CD14-positive monocyte (primary cell): ENCODE data around the gene NRG3. TPM values are rescaled to one million over a fixed set of nuclear protein-coding genes. Genes with fewer than 3 reads are reported as not detected.

ENCODE experiments used
- DNase-seq, 3 donors: peaks; one replicate each; pipeline ENCODE4 v3.0.0-alpha.2; 2011 to 2022
- H2AFZ ChIP-seq: 2 replicates; pipeline ENCODE4 v1.6.0; 2012; ENCODE audit warnings: mild to moderate bottlenecking, low read depth, low read length, inconsistent platforms; ENCODE audit not compliant: insufficient read depth, poor library complexity, severe bottlenecking
- H3K27ac ChIP-seq, 2 donors: 1 replicate in 1 of 2; 2 replicates in 1 of 2; pipeline ENCODE4 v1.5.1; 2012 to 2013; ENCODE audit warnings: low read length in 2 of 2, control low read depth in 1 of 2, inconsistent platforms in 1 of 2, low read depth in 1 of 2, mild to moderate bottlenecking in 1 of 2
- H3K27me3 ChIP-seq, 2 donors: one replicate each; pipeline versions ENCODE4 v1.6.0 to v1.6.1; 2011 to 2013; ENCODE audit warnings: low read length in 2 of 2; ENCODE audit not compliant: control insufficient read depth in 2 of 2, insufficient read depth in 2 of 2
- H3K36me3 ChIP-seq, 2 donors: replicated peaks in 1 of 2; 1 replicate in 1 of 2; 2 replicates in 1 of 2; pipeline versions ENCODE4 v1.5.1 to v1.6.1; 2012 to 2013; ENCODE audit warnings: low read length in 2 of 2, control low read depth in 1 of 2, inconsistent platforms in 1 of 2, mild to moderate bottlenecking in 1 of 2; ENCODE audit not compliant: insufficient read depth in 2 of 2, control insufficient read depth in 1 of 2
- H3K4me1 ChIP-seq, 2 donors: 1 replicate in 1 of 2; 2 replicates in 1 of 2; pipeline versions ENCODE4 v1.5.1 to v1.6.1; 2012 to 2013; ENCODE audit warnings: low read length in 2 of 2, control low read depth in 1 of 2, inconsistent platforms in 1 of 2, mild to moderate bottlenecking in 1 of 2, moderate library complexity in 1 of 2; ENCODE audit not compliant: insufficient read depth in 2 of 2, control insufficient read depth in 1 of 2
- H3K4me2 ChIP-seq: replicated peaks from 2 replicates; pipeline ENCODE3; 2012; ENCODE audit warnings: low read length, moderate library complexity, mild to moderate bottlenecking; ENCODE audit not compliant: poor library complexity, severe bottlenecking; ENCODE audit errors: extremely low read depth
- H3K4me3 ChIP-seq, 3 experiments: fragments of 200-600 bp in 1 of 3; sonication (generic) in 1 of 3; replicated peaks in 1 of 3; 1 replicate in 2 of 3; 2 replicates in 1 of 3; pipeline ENCODE4 v1.5.1; 2011 to 2013; ENCODE audit warnings: low read length in 3 of 3, mild to moderate bottlenecking in 3 of 3, control low read depth in 2 of 3, low read depth in 2 of 3, inconsistent platforms in 1 of 3, moderate library complexity in 1 of 3
- H3K79me2 ChIP-seq: 2 replicates; pipeline ENCODE4 v1.6.0; 2012; ENCODE audit warnings: mild to moderate bottlenecking, control low read depth, inconsistent platforms, low read length, moderate library complexity; ENCODE audit not compliant: insufficient read depth
- H3K9ac ChIP-seq: 2 replicates; pipeline ENCODE4 v1.6.0; 2017; ENCODE audit warnings: low read length, mild to moderate bottlenecking; ENCODE audit not compliant: insufficient read depth, poor library complexity, severe bottlenecking
- H3K9me3 ChIP-seq, 2 donors: replicated peaks in 1 of 2; 1 replicate in 1 of 2; 2 replicates in 1 of 2; pipeline versions ENCODE4 v1.5.1 to v1.6.1; 2012 to 2013; ENCODE audit warnings: low read length in 2 of 2, control low read depth in 1 of 2; ENCODE audit not compliant: control insufficient read depth in 1 of 2, insufficient read depth in 1 of 2
- H4K20me1 ChIP-seq: 2 replicates; pipeline ENCODE4 v1.6.0; 2012; ENCODE audit warnings: mild to moderate bottlenecking, low read length, control low read depth, moderate library complexity; ENCODE audit not compliant: insufficient read depth
- H3K27ac Mint-ChIP-seq, 7 donors: one replicate each; pipeline ENCODE4 v1.8.0; 2020; ENCODE audit warnings: mild to moderate bottlenecking in 7 of 7, mixed read lengths in 7 of 7, moderate library complexity in 6 of 7, inconsistent platforms in 2 of 7
- H3K27me3 Mint-ChIP-seq, 3 donors: one replicate each; pipeline ENCODE4 v1.8.0; 2021 to 2022; ENCODE audit warnings: low read depth in 3 of 3, mild to moderate bottlenecking in 3 of 3, mixed read lengths in 3 of 3, moderate library complexity in 3 of 3, inconsistent platforms in 1 of 3
- H3K36me3 Mint-ChIP-seq, 2 donors: one replicate each; pipeline ENCODE4 v1.8.0; 2020; ENCODE audit warnings: mixed read lengths in 2 of 2, inconsistent platforms in 1 of 2, mild to moderate bottlenecking in 1 of 2
- H3K4me1 Mint-ChIP-seq: one replicate; pipeline ENCODE4 v1.8.0; 2020; ENCODE audit warnings: mild to moderate bottlenecking, mixed read lengths
- H3K4me3 Mint-ChIP-seq, 2 donors: one replicate each; pipeline ENCODE4 v1.8.0; 2020; ENCODE audit warnings: mild to moderate bottlenecking in 2 of 2, mixed read lengths in 2 of 2, moderate library complexity in 1 of 2
- H3K9me3 Mint-ChIP-seq, 7 donors: one replicate each; pipeline ENCODE4 v1.8.0; 2020 to 2022; ENCODE audit warnings: mixed read lengths in 7 of 7, mild to moderate bottlenecking in 6 of 7, moderate library complexity in 6 of 7, inconsistent platforms in 2 of 7
- WGBS: methylation state at CpG from one replicate; pipeline ENCODE4 v1.1.5; 2013; ENCODE audit warnings: missing lambda C conversion rate; ENCODE audit not compliant: insufficient coverage; 5-methylcytosine and 5-hydroxymethylcytosine counted together
- intact Hi-C, 2 donors: fragments of 100-400 bp; cut with micrococcal nuclease; formaldehyde crosslinking; loops; one replicate each; pipeline versions ENCODE4 v1.15.0 to v1.15.1; 2023
- polyA plus RNA-seq, 3 donors: library from polyadenylated mRNA; depleted of rRNA in 1 of 3; unstranded in 2 of 3; stranded (reverse) in 1 of 3; fragments of 300-500 nt in 2 of 3; fragments of >200 nt in 1 of 3; fragmentation: Illumina TruSeq in 2 of 3; gene quantifications; 1 replicate in 2 of 3; 2 replicates in 1 of 3; pipeline ENCODE4 v1.2.3, GENCODE V29; 2012 to 2021
- TF ChIP-seq, protein P1 (sequence below): fragments of 200-600 bp; IDR thresholded peaks from one replicate; pipeline ENCODE4 v1.8.0; 2022; ENCODE audit warnings: antibody characterized with exemption, mild to moderate bottlenecking

The NRG3 gene
- polyA plus RNA-seq, 3 donors, result not detected

GRCh38 chr10:82882722-82883121, 1007.7 kb downstream of the NRG3 start:
- no peak overlapping the region for H3K4me3 ChIP-seq
- H3K27ac ChIP-seq, result no peak overlapping the region
- Mint-ChIP-seq H3K27me3 (peaks cover 0 to 2% (median 0%) of the 10 kb centered on the region in 3 donors), H3K36me3 (no peaks in the 10 kb centered on the region), H3K9me3 (peaks cover 0 to 5% (median 0%) of the 10 kb centered on the region in 7 donors), H3K4me3 (no peak overlapping the region), H3K4me1 (no peaks in the 10 kb centered on the region), H3K27ac (no peak overlapping the region)
- no peak overlapping the region for H2AFZ ChIP-seq
- intact Hi-C loops, result no loop called here
- H3K9me3 ChIP-seq, result no peaks in the 10 kb centered on the region
- no CpG with 5 or more reads among the region's 1 CpG for WGBS
- no peak overlapping the region for H3K4me2 ChIP-seq
- no peak overlapping the region for H3K9ac ChIP-seq
- no peaks in the 10 kb centered on the region for H3K27me3 ChIP-seq
- H3K36me3 ChIP-seq, result no peaks in the 10 kb centered on the region
- no peaks in the 10 kb centered on the region for H4K20me1 ChIP-seq
- no peak for DNase-seq
- no peaks in the 10 kb centered on the region for H3K4me1 ChIP-seq
- no peaks in the 10 kb centered on the region for H3K79me2 ChIP-seq
- TF ChIP-seq, protein P1, sequence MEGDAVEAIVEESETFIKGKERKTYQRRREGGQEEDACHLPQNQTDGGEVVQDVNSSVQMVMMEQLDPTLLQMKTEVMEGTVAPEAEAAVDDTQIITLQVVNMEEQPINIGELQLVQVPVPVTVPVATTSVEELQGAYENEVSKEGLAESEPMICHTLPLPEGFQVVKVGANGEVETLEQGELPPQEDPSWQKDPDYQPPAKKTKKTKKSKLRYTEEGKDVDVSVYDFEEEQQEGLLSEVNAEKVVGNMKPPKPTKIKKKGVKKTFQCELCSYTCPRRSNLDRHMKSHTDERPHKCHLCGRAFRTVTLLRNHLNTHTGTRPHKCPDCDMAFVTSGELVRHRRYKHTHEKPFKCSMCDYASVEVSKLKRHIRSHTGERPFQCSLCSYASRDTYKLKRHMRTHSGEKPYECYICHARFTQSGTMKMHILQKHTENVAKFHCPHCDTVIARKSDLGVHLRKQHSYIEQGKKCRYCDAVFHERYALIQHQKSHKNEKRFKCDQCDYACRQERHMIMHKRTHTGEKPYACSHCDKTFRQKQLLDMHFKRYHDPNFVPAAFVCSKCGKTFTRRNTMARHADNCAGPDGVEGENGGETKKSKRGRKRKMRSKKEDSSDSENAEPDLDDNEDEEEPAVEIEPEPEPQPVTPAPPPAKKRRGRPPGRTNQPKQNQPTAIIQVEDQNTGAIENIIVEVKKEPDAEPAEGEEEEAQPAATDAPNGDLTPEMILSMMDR, result no peak

DNA sequence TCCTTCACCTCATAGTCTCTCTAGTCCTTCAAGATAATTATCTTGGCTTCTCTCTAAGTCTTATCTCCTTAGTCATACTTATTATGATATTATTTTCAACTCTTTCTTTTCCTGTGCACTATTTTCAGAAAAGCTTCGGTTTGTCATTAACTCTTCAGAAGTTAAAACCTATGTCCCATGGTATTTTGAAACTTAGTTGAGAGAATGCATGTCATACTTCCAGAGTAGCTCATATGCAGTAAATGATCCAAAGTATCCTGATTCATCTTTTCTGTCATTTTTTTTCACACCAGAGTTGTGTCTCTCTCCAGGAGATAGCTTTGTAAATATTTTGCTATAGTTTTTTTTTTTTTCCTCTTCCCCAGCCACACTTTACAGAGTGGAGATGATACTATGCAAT, 1008.6 kb downstream of the NRG3 start:
- no peaks in the 10 kb centered on the region for H3K4me1 Mint-ChIP-seq
- Histone ChIP-seq H3K9ac (no peak overlapping the region), H4K20me1 (no peaks in the 10 kb centered on the region), H3K4me1 (no peaks in the 10 kb centered on the region), H3K4me3 (no peak overlapping the region), H3K27ac (no peak overlapping the region), H3K79me2 (no peaks in the 10 kb centered on the region), H3K4me2 (no peak overlapping the region), H2AFZ (no peak overlapping the region), H3K36me3 (no peaks in the 10 kb centered on the region), H3K9me3 (no peaks in the 10 kb centered on the region), H3K27me3 (no peaks in the 10 kb centered on the region)
- peaks cover 0 to 2% (median 0%) of the 10 kb centered on the region in 3 donors for H3K27me3 Mint-ChIP-seq
- DNase-seq, result no peak
- H3K9me3 Mint-ChIP-seq, result peaks cover 0 to 5% (median 0%) of the 10 kb centered on the region in 7 donors
- no CpG with 5 or more reads among the region's 1 CpG for WGBS
- TF ChIP-seq, protein P1, result no peak
- intact Hi-C loops, result no loop called here
- H3K4me3 Mint-ChIP-seq, result no peak overlapping the region
- H3K36me3 Mint-ChIP-seq, result no peaks in the 10 kb centered on the region
- no peak overlapping the region for H3K27ac Mint-ChIP-seq
